Heart left ventricle (tissue), 16 donors: ENCODE results near the gene KCNC1. TPM values are rescaled to one million over a fixed set of nuclear protein-coding genes. Genes with fewer than 3 reads are reported as not detected.

Source experiments
- ATAC-seq, 4 donors: fragments of 200-7000 bp; cut with Tn5 transposase; one replicate each; pipeline ENCODE4 v1.9.1; 2020 to 2022; ENCODE audit warnings: moderate library complexity in 4 of 4, mild to moderate bottlenecking in 3 of 4, moderate number of reproducible peaks in 1 of 4
- DNase-seq, 5 donors: peaks; one replicate each; pipeline ENCODE4 v3.0.0-alpha.2; 2020
- H3K27ac ChIP-seq, 12 donors: fragments of 200-600 bp; sonication (generic) in 4 of 12; one replicate each; pipeline versions ENCODE4 v1.5.0 to v1.8.0; 2016 to 2022; ENCODE audit warnings: mild to moderate bottlenecking in 2 of 12
- H3K27me3 ChIP-seq, 9 donors: fragments of 200-600 bp; sonication (generic) in 2 of 9; one replicate each; pipeline versions ENCODE4 v1.5.1 to v1.8.0; 2016 to 2022; ENCODE audit warnings: mild to moderate bottlenecking in 3 of 9
- H3K36me3 ChIP-seq, 9 donors: fragments of 200-600 bp; sonication (generic) in 2 of 9; one replicate each; pipeline versions ENCODE4 v1.5.0 to v1.8.0; 2018 to 2022; ENCODE audit warnings: mild to moderate bottlenecking in 2 of 9
- H3K4me1 ChIP-seq, 12 donors: fragments of 200-600 bp; sonication (generic) in 4 of 12; one replicate each; pipeline versions ENCODE4 v1.5.0 to v1.8.0; 2016 to 2022; ENCODE audit warnings: mild to moderate bottlenecking in 3 of 12
- H3K4me3 ChIP-seq, 12 donors: fragments of 200-600 bp; sonication (generic) in 4 of 12; one replicate each; pipeline versions ENCODE4 v1.5.0 to v1.8.0; 2017 to 2022; ENCODE audit warnings: mild to moderate bottlenecking in 9 of 12, moderate library complexity in 4 of 12
- H3K9me3 ChIP-seq, 12 donors: fragments of 200-600 bp; sonication (generic) in 4 of 12; one replicate each; pipeline versions ENCODE4 v1.5.0 to v1.8.0; 2016 to 2022; ENCODE audit warnings: mild to moderate bottlenecking in 1 of 12
- POLR2A ChIP-seq, 2 donors: fragments of 450-650 bp; IDR thresholded peaks; one replicate each; pipeline ENCODE4 v1.6.1; 2017; ENCODE audit warnings: antibody characterized with exemption in 2 of 2, mild to moderate bottlenecking in 2 of 2, moderate library complexity in 2 of 2
- WGBS, 4 donors: extraction: QIAGEN DNeasy Blood & Tissue Kit in 2 of 4; methylation state at CpG; one replicate each; pipeline versions ENCODE4 v1.1.5 to v1.1.7; 2013 to 2018; 5-methylcytosine and 5-hydroxymethylcytosine counted together
- intact Hi-C, 10 donors: fragments of 100-400 bp; cut with DNase I; formaldehyde crosslinking; loops; one replicate each; pipeline versions ENCODE4 v1.11.1 to v1.14.2; 2022
- polyA plus RNA-seq, 2 donors: library from polyadenylated mRNA; stranded (reverse); fragments of 200-250 nt; gene quantifications; one replicate each; pipeline ENCODE4 v1.2.3, GENCODE V29; 2013
- total RNA-seq, 9 donors: library from RNA; depleted of rRNA in 2 of 9; stranded (reverse); fragments of >200 nt in 2 of 9; fragmentation: NEBNext Ultra II Directional in 3 of 9; extraction: Animal tissue kit (Norgen Biotek cat#: 25700) in 3 of 9; gene quantifications; one replicate each; pipeline versions ENCODE4 v1.1.0 to v1.2.4, GENCODE V29; 2016 to 2023
- TF ChIP-seq, protein P1 (sequence below), 12 donors: fragments of 200-600 bp; sonication (generic) in 4 of 12; IDR thresholded peaks; one replicate each; pipeline versions ENCODE4 v1.5.0 to v1.8.0; 2018 to 2022; ENCODE audit warnings: antibody characterized with exemption in 12 of 12, mild to moderate bottlenecking in 5 of 12
- donor health status: ischemic (EF 13 %, LVEDD 7.1; RV severe dilation, severe dysfunction).
- donor health status: healthy with polysubstance abuse.
- donor health status: DM: no; HTN: yes; CAD: no.
- donor health status: DM: no; HTN: no; CAD: no.
- donor health status: ischemic (EF 25% LVEDD 6.9; RV normal size, moderate dysfunction).
- donor health status: ischemic (EF 25% LVEDD 5.7; RV mildly dilated, moderate dysfunction).
- donor health status: healthy.
- donor health status: DM: yes; HTN: yes; CAD: no.
- donor health status: ischemic (EF 35%, LVEDD 5.7; RV mildly dilated, moderate dysfunction).
- donor health status: nonischemic (EF 11% LVEDD 7.7; RV severe dilation, severe dysfunction).
- donor health status: DM: yes; HTN: yes; CAD: no.
- donor health status: PGD.
- donor health status: ischemic (EF 29% LVEDD 5.4; RV normal size, mild dysfunction).
- donor health status: nonischemic (EF 23%, LVEDD 6.1; RV moderate dilation, normal function).

KCNC1 gene
- total and polyA plus RNA-seq, 11 donors, result 0.02 to 0.25 (median 0.05) TPM; not detected in 8

DNA sequence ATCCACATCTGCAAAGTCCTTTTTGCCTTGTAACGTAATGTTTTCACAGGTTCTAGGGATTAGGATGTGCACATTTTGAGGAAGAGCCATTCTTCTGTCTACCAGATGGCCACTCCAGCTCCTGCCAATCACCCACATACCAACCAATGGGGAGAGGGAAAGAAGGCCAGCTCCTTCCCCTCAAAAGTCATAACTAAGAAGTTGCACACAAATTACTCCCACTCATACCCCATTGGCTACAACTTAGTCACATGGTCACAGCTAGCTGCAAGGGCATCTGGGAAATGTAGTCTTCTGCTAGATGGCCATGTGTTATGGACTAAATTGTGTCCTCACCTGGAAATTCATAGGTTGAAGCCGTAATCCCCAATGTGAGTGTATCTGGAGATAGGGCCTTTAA, 30.6 kb upstream of the KCNC1 start:
- no peak for ATAC-seq
- no peak for TF ChIP-seq POLR2A (IDR thresholded peaks at IDR 0.05)
- TF ChIP-seq, protein P1, sequence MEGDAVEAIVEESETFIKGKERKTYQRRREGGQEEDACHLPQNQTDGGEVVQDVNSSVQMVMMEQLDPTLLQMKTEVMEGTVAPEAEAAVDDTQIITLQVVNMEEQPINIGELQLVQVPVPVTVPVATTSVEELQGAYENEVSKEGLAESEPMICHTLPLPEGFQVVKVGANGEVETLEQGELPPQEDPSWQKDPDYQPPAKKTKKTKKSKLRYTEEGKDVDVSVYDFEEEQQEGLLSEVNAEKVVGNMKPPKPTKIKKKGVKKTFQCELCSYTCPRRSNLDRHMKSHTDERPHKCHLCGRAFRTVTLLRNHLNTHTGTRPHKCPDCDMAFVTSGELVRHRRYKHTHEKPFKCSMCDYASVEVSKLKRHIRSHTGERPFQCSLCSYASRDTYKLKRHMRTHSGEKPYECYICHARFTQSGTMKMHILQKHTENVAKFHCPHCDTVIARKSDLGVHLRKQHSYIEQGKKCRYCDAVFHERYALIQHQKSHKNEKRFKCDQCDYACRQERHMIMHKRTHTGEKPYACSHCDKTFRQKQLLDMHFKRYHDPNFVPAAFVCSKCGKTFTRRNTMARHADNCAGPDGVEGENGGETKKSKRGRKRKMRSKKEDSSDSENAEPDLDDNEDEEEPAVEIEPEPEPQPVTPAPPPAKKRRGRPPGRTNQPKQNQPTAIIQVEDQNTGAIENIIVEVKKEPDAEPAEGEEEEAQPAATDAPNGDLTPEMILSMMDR (IDR thresholded peaks at IDR 0.05), result no peak
- Histone ChIP-seq H3K4me1 (no peaks in the 10 kb centered on the region), H3K9me3 (peaks cover 0 to 6% (median 0%) of the 10 kb centered on the region in 12 donors), H3K4me3 (no peak overlapping the region), H3K36me3 (no peaks in the 10 kb centered on the region), H3K27ac (no peak overlapping the region), H3K27me3 (no peaks in the 10 kb centered on the region)
- 87 to 96% (median 92%) methylated on average over 2 of the region's 2 CpGs for WGBS, 4 donors
- intact Hi-C loops, result no loop called here
- no peak for DNase-seq

DNA sequence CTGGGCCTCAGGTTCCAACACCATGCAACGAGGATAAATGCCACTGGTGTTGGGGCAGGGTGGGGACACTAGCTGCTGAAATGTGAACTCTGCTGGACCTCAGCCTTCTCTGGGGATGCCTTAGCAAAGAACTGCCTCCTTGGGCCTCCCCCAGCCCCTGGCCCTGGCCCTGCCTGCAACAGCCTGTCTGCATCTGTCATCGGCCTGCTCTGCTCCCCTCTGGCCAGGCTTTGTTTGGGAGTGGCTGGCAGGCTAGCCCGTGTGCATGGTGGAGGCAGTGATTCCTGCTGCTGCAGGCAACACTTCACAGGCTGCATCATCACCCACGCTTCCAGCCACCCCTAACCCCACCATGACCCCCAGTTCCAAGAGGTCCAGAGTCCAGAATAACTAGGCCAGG, 26.8 kb upstream of the KCNC1 start:
- WGBS, 4 donors, result 47 to 63% (median 54%) methylated on average over 4 of the region's 4 CpGs; no CpG with 5 or more reads in 1 of the 4 donors
- TF ChIP-seq POLR2A (IDR thresholded peaks at IDR 0.05), result no peak
- TF ChIP-seq, protein P1 (IDR thresholded peaks at IDR 0.05), result no peak
- intact Hi-C loops, result loop anchor here in 1 of 10 donors (5.0 kb wide), 1 partner anchor 86 kb away; no protein-coding TSS in a partner anchor
- H3K36me3 ChIP-seq, result no peaks in the 10 kb centered on the region
- H3K4me1 ChIP-seq, result no peaks in the 10 kb centered on the region
- peaks cover 0 to 11% (median 0%) of the 10 kb centered on the region in 9 donors for H3K27me3 ChIP-seq
- H3K27ac ChIP-seq, result no peak overlapping the region
- no peak overlapping the region for H3K4me3 ChIP-seq
- ATAC-seq (no peak), DNase-seq (no peak)
- H3K9me3 ChIP-seq, result peaks cover 0 to 6% (median 0%) of the 10 kb centered on the region in 12 donors

DNA sequence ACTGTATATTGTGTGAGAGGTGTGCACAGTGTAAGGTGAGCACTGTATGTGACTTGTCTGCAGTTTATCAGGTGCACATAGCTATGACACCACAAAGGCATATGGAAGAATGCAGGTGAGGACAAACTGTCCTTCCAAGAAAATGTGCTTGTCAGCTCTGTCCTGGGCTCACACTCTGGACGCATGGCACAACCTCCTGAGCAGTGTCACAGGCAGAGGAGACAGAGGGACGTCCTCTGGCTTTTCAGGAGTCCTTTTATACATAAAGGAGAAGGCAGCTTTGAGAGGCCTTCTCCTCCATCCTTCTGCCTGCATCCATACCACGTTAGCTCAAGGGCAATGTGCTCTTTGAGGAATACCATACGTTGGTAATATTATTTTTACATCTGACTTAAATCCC, 22.7 kb upstream of the KCNC1 start:
- WGBS, 4 donors, result 20 to 40% (median 26%) methylated on average over 4 of the region's 4 CpGs
- peaks cover 0 to 35% (median 0%) of the 10 kb centered on the region in 9 donors for H3K27me3 ChIP-seq
- TF ChIP-seq, protein P1 (IDR thresholded peaks at IDR 0.05), result no peak
- no peak for TF ChIP-seq POLR2A (IDR thresholded peaks at IDR 0.05)
- no peak for DNase-seq
- intact Hi-C loops, result no loop called here
- no peak overlapping the region for H3K27ac ChIP-seq
- no peak overlapping the region for H3K4me3 ChIP-seq
- no peak for ATAC-seq
- no peaks in the 10 kb centered on the region for H3K36me3 ChIP-seq
- H3K4me1 ChIP-seq, result peaks cover 0 to 9% (median 0%) of the 10 kb centered on the region in 12 donors
- H3K9me3 ChIP-seq, result no peaks in the 10 kb centered on the region

DNA sequence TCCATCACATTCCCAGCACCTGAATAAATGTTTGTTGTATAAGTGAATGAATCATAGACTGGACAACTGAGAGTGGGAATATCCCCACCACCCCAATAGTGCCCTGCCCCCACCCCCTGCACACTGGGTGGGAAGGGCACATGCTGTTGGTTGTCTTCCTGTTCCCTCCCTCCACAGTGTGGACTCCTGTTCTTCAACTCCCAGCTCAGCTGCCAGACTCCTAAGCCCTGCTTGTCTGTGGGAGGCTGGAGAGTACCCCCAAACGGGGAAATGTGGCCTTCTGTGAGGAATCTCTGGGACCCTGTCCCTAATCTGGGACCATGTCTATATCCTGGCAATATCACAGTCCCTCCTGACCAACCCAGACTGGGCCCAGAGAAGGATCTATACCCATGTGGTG, 20.7 kb upstream of the KCNC1 start:
- intact Hi-C loops, result no loop called here
- Histone ChIP-seq H3K36me3 (no peaks in the 10 kb centered on the region), H3K4me3 (no peak overlapping the region), H3K9me3 (no peaks in the 10 kb centered on the region), H3K27ac (peak overlapping the region in 4 of 12 donors; percentile 38 to 57 (median 43)), H3K4me1 (peaks cover 0 to 9% (median 0%) of the 10 kb centered on the region in 12 donors), H3K27me3 (peaks cover 0 to 45% (median under 1%) of the 10 kb centered on the region in 9 donors)
- TF ChIP-seq, protein P1 (IDR thresholded peaks at IDR 0.05), result no peak
- TF ChIP-seq POLR2A (IDR thresholded peaks at IDR 0.05), result no peak
- DNase-seq, result no peak
- whole genome bisulfite sequencing, 4 donors, result 0 to 40% (median 39%) methylated on average over 1 of the region's 1 CpG; no CpG with 5 or more reads in 1 of the 4 donors
- ATAC-seq, result peak in 2 of 4 donors; percentile 5 to 20
